Activated CD4-positive, CD25-positive, alpha-beta regulatory T cell treated with anti-CD3 and anti-CD28 coated beads, Interleukin-2, amount 50 U/mL, for 24 hours (primary cell): Measurements from ENCODE around the gene RAF1.
A peak's percentile ranks its signal among the peaks of the same experiment; 100 is the strongest.
"Not testable (repeated sequence)": the region's sequence is repeated elsewhere in the genome, so short reads cannot be mapped to it uniquely, and the experiment has no call there.

ENCODE experiments used
- ATAC-seq, 2 donors: fragments of 150-1000 bp; cut with Tn5 transposase; one replicate each; pipeline ENCODE4 v1.10.0; 2021; ENCODE audit warnings: mild to moderate bottlenecking in 1 of 2, moderate library complexity in 1 of 2

Gene RAF1

DNA sequence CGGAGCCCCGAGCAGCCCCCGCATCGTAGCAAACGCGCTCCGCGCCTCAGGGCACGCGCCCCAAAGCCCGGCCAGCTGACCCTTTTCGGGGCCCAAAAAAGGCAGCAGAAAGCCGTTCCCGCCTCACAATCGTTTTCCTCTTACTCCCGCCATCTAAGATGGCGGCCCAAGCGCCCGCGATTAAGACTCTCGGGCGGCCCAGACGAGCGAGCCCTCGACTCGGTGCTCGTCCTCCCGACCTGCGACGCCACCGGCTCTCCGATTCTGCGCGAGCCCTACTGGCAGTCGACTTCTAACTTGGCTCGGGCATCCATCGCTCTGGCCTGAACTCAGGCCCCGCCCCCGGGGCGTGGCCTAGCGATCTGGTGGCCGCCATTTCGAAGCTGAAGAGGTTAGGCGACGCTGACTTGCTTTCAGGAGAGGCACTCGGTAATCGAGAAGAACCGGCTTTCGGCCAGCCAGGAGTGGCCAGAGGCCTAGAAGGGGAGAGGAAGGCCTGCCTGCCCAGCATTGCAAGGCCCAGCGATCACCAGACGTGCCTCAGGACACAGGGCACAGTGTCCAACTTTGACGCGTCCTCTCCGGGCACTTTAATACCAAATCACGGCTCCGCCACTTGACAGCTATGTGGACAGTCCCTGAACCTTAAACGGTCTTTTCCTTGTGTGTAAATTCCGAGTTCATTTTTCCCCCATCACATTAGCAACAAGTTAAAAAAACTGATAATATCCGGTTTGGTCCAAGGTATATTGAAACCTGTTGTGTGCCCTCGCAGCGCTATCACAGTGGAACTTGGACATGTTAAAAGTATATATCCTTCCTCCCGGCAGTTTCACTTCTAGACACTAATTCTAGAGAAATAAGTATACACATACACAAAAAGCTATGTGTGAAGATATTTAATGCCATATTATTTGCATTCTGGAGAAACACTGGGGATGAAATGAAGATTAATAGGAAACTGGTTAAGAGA, at the start of gene RAF1:
RAF1 (minus strand) TSS at position 182 of the 973 bp plus-strand sequence. CDS start 45,396 bp downstream, outside the sequence.
- ATAC-seq = peak; percentile 88 to 95

DNA sequence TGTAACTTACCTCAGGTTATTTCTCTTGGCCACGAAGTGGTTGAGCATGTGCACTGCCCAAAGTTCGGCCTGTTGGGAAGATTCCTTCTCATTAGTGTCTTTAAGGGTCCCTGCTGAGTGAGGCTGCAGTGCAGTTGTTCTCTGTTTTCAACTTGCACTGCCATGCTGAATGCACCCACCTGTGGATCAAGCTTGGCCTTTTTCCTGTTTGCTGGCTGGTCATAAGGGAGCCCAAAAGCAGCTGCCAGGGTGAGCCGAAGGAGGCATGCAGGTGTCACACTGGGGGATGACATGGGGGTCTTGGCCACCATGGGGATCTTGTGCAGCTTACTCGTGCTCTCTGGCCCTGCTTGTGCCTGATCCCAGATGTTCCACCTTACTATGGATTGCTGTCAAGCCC, 46.1 kb upstream of the RAF1 start:
- ATAC-seq = no peak

DNA sequence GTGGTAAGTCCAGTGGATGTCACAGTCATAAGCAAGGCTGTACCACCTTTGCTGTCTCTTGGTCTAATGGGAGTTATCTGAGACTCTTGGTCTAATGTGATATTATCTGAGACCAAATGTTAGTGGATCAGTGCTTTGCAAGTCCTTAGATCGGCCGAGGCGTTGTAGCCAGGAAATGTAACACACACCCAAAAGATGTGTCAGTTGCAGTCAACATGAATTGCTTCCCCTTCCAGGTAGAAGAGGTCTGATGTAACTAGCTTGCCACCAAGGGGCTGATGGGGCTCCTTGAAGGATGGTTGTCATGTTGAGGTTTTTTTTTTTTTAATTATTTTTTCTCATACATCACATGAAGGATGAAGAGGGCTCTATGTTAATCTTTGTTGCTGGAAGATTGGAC, 45.4 kb upstream of the RAF1 start:
- no peak for ATAC-seq

DNA sequence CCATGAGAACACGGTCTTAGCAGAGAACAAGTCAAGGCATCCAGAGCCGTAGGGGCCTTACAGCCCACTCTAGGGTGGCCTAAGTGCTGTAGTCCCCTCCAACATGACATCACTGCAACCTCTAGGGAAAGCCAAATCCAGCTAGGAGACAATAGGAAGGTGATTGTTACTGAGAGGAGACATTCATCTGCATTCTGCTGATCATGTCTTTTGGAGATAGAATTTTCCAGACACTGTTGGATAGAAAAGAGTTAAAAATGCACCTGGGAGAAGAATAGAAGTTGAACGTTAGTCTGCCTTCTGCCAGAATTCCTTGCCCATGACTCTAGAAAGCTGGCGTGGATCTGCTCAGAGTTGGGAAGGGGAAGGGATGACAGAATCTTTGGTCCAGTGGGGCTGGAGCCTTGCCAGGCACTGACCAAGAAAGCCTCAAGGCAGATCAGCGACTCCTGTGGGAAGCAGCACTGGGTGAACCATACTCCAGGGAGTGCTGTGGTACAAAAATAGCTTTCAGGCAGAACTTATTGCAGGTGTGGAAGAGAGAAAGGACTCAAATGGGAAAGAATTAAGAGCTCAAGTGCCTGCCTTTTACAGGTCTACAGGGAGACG, 44.8 kb upstream of the RAF1 start:
- no peak for ATAC-seq

DNA sequence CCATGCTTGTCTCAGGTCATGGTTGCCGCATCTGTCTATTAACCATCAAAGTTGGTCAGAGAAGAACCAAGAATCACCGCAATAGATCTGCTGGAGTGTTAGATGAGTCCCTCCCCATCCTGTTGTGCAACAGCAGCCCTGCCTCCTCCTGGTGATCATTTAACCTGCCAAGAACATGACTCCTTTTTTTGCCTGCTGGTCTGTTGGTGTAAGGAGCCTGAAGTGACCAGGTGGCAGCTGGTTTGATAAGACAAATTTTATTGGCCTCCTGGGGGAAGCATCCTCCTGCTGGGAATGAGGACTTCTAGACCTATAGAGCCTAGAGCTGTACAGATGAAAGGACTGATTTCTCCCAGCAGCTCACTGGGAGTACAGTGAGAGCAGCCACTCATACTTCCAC, 43.5 kb upstream of the RAF1 start:
- ATAC-seq = no peak

DNA sequence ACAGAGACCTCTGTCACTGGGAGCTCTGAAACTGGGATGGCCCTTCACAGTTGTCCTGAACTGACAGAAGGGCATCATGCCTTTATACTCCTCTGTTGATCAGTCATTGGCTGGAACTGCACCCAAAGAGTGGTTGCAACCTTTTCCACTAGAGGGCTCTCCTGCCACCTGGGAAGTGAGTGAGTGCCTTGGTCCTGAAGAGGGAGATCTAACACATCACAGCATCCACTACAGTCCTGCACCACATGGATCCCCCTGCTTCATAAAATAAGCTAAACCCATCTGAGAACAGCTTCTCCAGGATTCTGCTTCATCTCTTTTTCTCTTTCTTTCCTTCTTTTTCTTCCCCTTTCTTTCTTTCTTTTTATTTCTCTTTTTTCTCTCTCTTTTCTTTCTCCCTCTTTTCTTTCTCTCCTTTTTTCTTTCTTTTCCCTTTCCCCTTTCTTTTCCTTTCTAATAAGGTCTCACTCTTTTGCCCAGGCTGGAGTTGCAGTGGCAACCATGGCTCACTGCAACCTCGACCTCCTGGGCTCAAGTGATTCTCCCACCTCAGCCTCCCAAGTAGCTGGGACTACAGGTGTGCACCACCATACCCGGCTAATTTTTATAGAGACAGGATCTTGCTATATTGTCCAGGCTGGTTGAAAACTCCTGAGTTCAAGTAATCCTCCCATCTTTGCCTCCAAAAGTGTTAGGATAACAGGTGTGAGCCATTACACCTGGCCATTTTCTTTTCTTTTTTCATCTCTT, 42.8 kb upstream of the RAF1 start:
- ATAC-seq = peak; percentile 89 to 93

DNA sequence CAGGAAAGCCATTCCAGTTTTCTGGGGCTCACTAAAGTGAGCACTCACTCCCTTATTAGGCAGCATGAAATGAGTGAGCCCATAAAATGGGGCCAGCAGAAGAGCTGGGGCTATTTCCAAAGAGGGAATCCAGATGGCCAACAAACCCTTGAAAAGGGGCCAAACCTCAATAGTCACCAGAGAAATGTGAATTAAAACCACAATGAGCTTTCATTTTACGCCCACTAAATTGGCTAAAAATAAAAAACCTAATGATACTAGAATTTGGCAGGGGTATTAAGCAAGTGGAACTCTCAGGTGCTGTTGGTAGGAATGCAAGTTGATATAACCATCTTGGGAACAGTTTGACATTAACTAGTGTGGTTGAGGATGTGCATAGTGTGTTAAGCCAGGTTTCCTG, 42.1 kb upstream of the RAF1 start:
- ATAC-seq = no peak

DNA sequence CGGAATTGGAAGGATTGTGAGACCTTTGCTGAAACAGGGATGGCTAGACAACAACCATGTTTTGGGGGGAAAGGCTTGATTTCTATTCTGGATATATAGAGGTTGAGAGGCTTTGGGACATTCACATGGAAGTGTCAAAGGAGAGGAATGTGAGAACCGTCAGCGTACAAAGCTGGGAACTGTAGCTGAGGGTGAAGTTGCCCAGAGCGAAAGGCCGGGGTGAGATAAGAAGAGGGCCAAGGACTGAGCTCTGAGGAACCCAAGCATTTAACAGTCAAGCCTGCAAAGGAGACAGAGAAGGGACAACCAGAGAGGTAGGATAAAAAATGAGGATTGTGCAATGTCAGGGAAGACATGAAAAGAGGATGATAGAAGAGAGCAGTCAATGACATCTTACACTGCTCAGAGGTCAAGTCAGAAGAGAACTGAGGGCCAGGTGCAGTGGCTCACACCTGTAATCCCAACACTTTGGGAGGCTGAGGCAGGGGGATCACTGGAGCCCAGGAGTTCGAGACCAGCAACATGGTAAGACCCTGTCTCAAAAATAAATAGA, 41.5 kb upstream of the RAF1 start:
- ATAC-seq = no peak

DNA sequence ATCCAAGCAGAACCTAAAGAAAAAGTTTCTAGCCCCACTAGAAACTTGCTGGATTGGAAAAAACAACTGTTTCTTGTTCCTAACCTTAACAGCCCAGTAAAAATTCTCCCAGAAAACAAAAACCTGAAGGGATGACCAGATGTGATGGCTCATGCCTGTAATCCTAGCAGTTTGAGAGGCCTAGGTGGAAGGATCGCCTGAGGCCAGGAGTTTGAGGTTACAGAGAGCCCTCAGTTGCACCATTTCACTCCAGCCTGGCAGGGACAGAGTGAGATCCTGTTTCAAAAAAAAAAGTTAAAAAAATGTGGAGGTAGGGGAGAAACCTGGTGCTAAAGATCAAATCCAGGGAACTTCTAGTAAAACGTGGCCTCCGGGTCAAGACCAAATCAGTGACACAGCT, 38.6 kb upstream of the RAF1 start:
- ATAC-seq = no peak

DNA sequence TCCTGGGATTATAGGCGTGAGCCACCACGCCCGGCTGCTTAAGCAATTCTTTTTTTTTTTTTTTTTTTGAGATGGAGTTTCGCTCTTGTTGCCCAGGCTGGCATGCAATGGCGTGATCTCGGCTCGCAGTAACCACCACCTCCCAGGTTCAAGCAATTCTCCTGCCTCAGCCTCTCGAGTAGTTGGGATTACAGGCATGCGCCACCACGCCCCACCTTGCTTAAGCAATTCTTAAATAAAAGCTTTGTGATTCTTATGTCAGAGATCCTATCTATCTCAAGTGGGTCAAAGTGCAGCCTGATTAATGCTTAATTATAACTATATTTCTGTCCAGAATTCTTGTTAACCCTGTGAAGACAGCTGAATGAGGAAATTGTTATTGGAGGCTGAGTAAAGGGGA, 37.7 kb upstream of the RAF1 start:
- ATAC-seq = not testable (repeated sequence)

DNA sequence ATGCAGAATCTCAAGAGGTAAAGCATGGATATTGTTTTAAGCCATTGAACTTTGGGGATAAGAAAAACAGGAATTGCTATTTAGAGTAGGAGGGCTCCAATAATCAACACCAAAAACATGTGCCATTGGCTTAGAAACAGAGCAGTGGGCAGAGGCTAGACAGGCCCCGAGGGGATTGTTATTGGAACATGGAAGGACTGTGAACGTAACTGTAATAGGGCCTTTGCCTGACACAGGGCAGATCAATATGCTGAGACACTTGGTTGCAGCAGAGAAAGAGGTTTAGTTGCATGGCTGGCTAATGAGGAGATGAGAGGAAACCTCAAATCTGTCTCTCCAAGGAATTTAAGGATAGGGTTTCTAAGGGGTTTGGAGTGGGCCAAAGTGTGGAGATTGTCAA, 36.9 kb upstream of the RAF1 start:
- no peak for ATAC-seq

DNA sequence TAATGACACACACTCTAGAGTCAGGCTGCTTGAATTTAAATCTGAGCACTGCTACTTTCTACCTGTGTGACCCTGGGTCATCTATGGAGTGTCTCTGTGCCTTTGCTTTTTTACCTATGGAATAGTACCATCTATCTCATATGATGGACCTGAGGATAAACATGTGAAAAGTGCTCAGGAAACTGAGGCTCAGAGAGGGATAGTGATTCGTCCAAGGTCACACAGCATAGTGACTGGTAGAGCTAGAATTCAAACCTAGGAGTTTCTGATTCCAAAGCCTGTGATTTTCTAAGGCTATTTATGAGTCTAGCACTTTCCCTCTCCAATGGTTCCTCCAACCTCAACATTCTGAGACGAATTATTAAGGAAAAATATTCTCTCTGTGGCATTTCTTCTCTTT, 32.0 kb upstream of the RAF1 start:
- ATAC-seq = no peak

DNA sequence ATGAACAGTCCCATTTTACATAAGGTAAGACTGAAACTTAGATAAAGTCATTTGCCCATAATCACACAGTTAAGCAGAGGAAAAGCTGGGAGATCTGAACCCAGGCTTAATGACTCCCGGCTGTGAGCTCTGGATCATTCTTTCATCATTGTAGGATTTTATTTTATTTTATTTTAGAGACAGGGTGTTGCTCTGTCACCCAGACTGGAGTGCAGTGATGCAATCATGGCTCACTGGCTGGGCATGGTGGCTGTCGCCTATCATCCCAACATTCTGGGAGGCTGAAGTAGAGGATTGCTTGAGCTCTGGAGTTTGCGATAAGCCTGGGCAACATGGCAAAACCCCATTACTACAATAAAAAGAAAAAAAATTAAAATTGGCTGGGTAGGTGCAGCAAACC, 31.2 kb upstream of the RAF1 start:
- ATAC-seq = no peak

DNA sequence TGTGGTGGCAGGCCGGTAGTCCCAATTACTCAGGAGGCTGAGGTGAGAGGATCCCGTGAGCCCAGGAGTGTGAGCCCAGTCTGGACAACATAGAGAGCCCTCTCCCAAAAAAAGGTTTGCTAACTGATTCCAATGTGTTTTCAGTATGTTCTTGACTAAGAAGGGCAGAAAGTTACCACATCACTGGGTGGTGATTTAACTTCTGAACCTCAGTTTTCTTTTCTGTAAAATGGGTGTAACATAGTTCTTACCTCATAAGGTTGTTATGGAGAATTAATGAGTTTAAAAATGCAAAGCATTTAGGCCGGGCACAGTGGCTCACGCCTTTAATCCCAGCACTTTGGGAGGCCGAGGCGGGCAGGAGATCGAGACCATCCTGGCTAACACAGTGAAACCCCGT, 28.5 kb upstream of the RAF1 start:
- no peak for ATAC-seq

DNA sequence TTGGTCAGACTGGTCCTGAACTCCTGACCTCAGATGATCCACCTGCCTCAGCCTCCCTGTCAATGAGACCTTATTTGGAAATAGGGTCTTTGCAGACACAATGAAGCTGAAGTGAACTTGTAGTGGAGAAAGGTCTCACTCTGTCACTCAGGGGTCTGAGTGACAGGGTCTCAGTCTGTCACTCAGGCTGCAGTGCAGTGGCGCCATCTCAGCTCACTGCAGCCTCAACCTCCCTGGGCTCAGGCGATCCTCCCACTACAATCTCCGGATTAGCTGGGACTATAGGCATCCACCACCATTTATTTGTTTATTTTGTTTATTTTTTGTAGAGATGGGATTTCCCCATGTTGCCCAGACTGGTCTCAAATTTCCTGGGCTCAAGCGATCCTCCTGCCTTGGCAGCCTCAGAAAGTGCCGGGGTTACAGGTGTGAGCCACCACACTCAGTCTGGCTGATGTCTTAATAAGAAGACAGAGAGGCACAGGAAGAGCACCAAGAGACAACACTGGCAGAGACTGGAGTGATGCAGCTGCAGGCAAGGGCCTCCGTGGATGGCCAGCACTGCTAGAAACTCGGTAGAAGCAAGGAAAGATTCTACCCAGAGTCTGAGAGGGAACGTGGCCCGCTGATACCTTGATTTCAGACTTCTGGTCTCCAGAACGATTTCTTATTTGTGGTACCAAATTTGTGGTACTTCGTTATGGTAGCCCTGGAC, 26.2 kb upstream of the RAF1 start:
- ATAC-seq = no peak

DNA sequence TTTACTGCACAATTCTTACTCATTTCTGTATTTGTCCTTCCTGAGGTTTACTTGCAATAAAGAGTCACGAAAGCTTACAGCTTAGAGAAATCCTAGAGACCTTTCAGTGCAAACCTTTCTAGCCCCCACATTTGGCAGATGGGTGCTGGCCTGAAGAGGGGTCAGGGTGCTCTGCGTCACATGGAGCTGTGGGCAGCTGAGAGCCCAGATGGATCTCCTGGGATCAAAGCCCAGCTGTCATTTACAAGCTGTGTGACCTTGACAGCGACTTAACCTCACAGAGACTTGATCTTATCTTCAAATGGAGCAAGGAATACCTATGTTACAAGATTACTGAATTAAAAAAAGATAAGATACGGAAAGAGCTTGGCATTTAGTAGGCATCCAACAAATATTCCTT, 24.0 kb upstream of the RAF1 start:
- ATAC-seq = no peak

DNA sequence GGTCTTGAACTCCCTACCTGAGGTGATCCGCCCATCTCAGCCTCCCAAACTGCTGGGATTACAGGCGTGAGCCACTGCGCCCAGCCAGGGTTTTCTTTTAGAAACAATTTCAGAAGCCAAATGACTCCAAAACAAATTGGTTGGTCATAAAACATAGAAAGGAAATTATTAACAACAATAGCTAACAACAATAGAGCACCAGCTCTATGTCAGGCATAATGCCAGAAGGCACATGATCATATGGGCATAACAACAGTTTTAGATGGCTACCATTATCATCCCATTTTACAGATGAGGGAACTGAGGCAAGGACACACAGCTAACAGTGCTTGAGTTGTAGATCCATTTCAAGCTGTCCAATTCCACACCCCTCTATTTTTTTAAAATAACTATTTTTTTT, 22.2 kb upstream of the RAF1 start:
- no peak for ATAC-seq

DNA sequence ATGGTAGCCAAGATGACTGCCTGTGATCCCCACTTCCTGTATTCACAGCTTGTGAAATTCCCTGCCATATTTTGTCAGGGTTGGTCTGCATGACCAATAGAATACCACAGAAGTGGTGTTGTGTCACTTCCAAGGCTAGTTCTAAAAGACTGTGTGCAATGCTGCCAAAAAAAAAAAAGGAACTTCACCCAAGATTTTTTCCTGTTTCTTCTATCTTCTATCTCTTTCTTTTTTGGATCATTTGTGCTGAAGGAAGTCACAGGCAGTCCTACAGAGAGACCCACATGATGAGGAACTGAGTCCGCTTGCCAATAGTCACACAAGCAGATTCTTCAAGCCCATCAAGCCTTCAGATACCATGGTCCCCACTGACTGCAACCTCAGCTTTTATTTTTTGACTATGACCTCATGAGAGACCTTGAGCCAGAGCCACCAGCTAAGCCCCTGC, 18.1 kb upstream of the RAF1 start:
- ATAC-seq = peak in 1 of 2 donors; percentile 25

DNA sequence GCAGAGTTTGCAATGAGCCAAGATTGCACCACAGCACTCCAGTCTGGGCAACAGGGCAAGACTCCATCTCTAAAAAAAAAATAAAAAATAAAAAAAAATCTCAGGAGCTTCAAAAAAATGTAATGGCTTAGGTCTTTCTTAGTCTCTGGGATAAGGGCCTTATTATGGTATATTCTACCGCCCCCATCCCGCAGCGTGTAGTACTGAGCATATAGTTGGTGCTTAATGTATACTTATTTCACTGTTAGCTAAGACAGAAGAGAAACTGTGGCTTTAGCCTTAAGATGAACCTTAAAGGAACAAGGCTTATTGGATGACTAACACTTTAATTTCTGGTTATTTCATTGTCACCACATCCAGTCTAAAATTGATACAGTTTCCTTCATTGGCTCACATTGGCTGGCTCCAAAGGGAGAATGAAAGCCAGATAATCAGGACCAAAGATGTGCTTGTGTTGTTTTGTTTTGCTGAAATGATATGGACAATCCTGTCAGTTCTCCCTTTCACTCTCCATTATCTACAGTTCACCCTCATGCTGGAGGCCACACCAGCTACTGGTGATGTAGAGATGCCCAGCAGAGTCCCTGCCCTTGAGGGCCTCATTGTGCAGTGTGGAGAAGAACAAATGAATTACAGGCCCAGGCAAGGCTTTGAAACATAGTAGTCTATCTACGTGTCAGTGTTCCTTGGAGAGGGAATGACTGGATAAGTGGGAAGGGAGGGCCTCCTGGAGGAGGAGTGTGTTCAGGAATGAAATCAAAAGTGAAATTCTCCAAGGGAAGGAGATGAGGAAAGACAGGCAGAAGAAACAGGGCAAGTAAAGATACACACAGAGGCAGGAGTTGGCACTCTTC, 17.4 kb upstream of the RAF1 start:
- no peak for ATAC-seq

DNA sequence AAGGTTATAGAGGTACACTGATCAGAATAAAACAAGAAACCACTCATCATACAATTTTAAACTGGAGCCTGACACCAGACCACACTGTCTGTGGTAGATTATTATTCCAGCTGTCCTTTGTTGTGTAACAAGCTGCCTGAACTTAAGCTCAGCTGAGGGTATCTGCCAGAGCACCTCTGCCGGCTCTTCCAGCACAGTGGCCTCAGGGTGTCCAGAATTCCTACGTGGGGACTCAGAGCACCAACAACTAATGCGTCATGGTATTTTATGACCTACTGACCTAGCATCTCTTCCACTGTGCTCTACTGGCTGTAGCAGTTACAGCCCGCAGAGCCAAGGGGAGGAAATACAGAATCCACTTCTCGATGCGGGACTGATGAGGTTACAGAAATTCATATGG, 15.6 kb upstream of the RAF1 start:
- no peak for ATAC-seq

DNA sequence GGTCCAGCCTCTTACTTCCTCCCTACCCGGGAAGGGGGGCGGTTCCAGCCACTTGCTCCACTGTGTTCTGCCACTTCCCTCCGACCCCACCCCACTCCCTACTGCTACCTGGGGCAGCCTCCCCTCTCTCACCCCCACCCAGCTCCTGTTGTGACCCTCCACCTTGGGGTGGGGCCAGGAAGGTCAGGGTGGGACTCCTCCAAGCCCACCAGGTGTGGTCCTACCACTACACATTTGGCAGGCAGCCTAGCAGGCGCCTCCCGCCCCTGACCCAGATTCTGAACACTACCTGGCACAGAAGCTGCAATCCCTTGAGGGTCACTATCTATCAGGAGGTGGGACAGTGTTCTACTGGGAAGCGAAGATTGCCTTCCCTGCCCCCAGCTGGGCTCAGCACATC, 13.7 kb upstream of the RAF1 start:
- ATAC-seq = no peak
